GM12878 (cell line): ENCODE results near the gene C19orf12. TPM values are rescaled to one million over a fixed set of nuclear protein-coding genes. Genes with fewer than 3 reads are reported as not detected.
A peak's percentile ranks its signal among the peaks of the same experiment; 100 is the strongest.

Experiments
- BHLHE40 ChIP-seq, 2 experiments: fragments of 450-650 bp in 1 of 2; IDR thresholded peaks; 2 replicates each; pipeline ENCODE4 v1.6.1; 2011 to 2017; ENCODE audit warnings: low read depth in 2 of 2, borderline replicate concordance in 1 of 2, improper control_type of control experiment in 1 of 2, low read length in 1 of 2, mild to moderate bottlenecking in 1 of 2
- BRCA1 ChIP-seq: IDR thresholded peaks from 2 replicates; pipeline ENCODE4 v1.6.1; 2011; ENCODE audit warnings: low read depth, low read length, improper control_type of control experiment
- E2F8 ChIP-seq: fragments of 450-650 bp; IDR thresholded peaks from 2 replicates; pipeline ENCODE4 v1.6.1; 2018; ENCODE audit warnings: mild to moderate bottlenecking, low read depth, moderate library complexity; ENCODE audit not compliant: partially characterized antibody
- EED ChIP-seq: sonication (generic); IDR thresholded peaks from 2 replicates; pipeline ENCODE4 v1.6.1; 2016; ENCODE audit warnings: antibody characterized with exemption, low read depth
- MEF2B ChIP-seq: fragments of 450-650 bp; IDR thresholded peaks from 2 replicates; pipeline ENCODE4 v1.6.1; 2018; ENCODE audit warnings: mild to moderate bottlenecking, moderate library complexity; ENCODE audit not compliant: partially characterized antibody, poor library complexity, severe bottlenecking
- RAD21 ChIP-seq: IDR thresholded peaks from 2 replicates; pipeline ENCODE4 v1.6.1; 2011; ENCODE audit warnings: mild to moderate bottlenecking, low read depth, low read length, moderate library complexity; ENCODE audit not compliant: insufficient read depth
- SMAD1 ChIP-seq: fragments of 450-650 bp; IDR thresholded peaks from 2 replicates; pipeline ENCODE4 v1.6.1; 2018; ENCODE audit warnings: mild to moderate bottlenecking, low read depth; ENCODE audit not compliant: partially characterized antibody
- SMAD5 ChIP-seq: IDR thresholded peaks from 2 replicates; pipeline ENCODE4 v1.6.1; 2016; ENCODE audit warnings: antibody characterized with exemption, low read depth
- TARDBP ChIP-seq: IDR thresholded peaks from 2 replicates; pipeline ENCODE4 v1.6.1; 2016; ENCODE audit warnings: borderline replicate concordance
- ZNF24 ChIP-seq: fragments of 450-650 bp; IDR thresholded peaks from 2 replicates; pipeline ENCODE4 v1.6.1; 2017; ENCODE audit warnings: antibody characterized with exemption, mild to moderate bottlenecking
- polyA plus RNA-seq, 11 experiments: library from polyadenylated mRNA; depleted of rRNA in 4 of 11; unstranded in 6 of 11; stranded (reverse) in 5 of 11; fragments of >200 nt; fragmentation: Nextera tagmentation in 4 of 11; fragmentation: Illumina TruSeq in 1 of 11; extraction: Ambion mirVana in 4 of 11; extraction: Trizol in 1 of 11; gene quantifications; 1 replicate in 1 of 11; 2 replicates in 10 of 11; pipeline versions ENCODE4 v1.2.1 to v1.2.3, GENCODE V29; 2011 to 2016; ENCODE audit warnings: inconsistent platforms in 2 of 11, missing spikeins in 2 of 11, low read depth in 1 of 11
- total RNA-seq, 4 experiments: library from RNA; depleted of rRNA in 3 of 4; stranded (reverse); fragments of >200 nt in 3 of 4; fragmentation: Illumina TruSeq in 1 of 4; extraction: Trizol in 1 of 4; gene quantifications; 2 replicates each; pipeline versions ENCODE4 v1.2.1 to v1.2.3, GENCODE V29; 2013 to 2021
- TF ChIP-seq, protein P1 (sequence below): fragments of 450-650 bp; conservative IDR thresholded peaks from 2 replicates; pipeline ENCODE4 v1.6.1; 2017; ENCODE audit warnings: mild to moderate bottlenecking, moderate library complexity
- TF ChIP-seq, protein P2 (sequence below): IDR thresholded peaks from 2 replicates; pipeline ENCODE4 v1.6.1; 2011; ENCODE audit warnings: low read depth, low read length, improper control_type of control experiment, borderline replicate concordance
- TF ChIP-seq, protein P3 (sequence below): fragments of 450-650 bp; IDR thresholded peaks from 2 replicates; pipeline ENCODE4 v1.6.1; 2016; ENCODE audit warnings: mild to moderate bottlenecking, moderate library complexity, borderline replicate concordance

C19orf12 gene
- total and polyA plus RNA-seq, 10 of the 15 experiments (the other 5 are each of a cell fraction or from before 2014, with no cell fraction given) = 2.3 to 23.5 (median 20.3) TPM

- TF ChIP-seq, protein P1, sequence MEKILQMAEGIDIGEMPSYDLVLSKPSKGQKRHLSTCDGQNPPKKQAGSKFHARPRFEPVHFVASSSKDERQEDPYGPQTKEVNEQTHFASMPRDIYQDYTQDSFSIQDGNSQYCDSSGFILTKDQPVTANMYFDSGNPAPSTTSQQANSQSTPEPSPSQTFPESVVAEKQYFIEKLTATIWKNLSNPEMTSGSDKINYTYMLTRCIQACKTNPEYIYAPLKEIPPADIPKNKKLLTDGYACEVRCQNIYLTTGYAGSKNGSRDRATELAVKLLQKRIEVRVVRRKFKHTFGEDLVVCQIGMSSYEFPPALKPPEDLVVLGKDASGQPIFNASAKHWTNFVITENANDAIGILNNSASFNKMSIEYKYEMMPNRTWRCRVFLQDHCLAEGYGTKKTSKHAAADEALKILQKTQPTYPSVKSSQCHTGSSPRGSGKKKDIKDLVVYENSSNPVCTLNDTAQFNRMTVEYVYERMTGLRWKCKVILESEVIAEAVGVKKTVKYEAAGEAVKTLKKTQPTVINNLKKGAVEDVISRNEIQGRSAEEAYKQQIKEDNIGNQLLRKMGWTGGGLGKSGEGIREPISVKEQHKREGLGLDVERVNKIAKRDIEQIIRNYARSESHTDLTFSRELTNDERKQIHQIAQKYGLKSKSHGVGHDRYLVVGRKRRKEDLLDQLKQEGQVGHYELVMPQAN = peak; percentile 56; the same call in 1 of the 2 replicates
- TF ChIP-seq SMAD5 = no peak
- TF ChIP-seq, protein P2, sequence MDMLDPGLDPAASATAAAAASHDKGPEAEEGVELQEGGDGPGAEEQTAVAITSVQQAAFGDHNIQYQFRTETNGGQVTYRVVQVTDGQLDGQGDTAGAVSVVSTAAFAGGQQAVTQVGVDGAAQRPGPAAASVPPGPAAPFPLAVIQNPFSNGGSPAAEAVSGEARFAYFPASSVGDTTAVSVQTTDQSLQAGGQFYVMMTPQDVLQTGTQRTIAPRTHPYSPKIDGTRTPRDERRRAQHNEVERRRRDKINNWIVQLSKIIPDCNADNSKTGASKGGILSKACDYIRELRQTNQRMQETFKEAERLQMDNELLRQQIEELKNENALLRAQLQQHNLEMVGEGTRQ = no peak
- peak; percentile 51; the same call in 1 of the 2 replicates for TF ChIP-seq RAD21
- TF ChIP-seq TARDBP = no peak
- TF ChIP-seq SMAD1 = no peak
- TF ChIP-seq E2F8 = no peak
- TF ChIP-seq MEF2B = peak; percentile 6
- TF ChIP-seq BRCA1 = no peak
- no peak for TF ChIP-seq EED
- TF ChIP-seq, protein P3, sequence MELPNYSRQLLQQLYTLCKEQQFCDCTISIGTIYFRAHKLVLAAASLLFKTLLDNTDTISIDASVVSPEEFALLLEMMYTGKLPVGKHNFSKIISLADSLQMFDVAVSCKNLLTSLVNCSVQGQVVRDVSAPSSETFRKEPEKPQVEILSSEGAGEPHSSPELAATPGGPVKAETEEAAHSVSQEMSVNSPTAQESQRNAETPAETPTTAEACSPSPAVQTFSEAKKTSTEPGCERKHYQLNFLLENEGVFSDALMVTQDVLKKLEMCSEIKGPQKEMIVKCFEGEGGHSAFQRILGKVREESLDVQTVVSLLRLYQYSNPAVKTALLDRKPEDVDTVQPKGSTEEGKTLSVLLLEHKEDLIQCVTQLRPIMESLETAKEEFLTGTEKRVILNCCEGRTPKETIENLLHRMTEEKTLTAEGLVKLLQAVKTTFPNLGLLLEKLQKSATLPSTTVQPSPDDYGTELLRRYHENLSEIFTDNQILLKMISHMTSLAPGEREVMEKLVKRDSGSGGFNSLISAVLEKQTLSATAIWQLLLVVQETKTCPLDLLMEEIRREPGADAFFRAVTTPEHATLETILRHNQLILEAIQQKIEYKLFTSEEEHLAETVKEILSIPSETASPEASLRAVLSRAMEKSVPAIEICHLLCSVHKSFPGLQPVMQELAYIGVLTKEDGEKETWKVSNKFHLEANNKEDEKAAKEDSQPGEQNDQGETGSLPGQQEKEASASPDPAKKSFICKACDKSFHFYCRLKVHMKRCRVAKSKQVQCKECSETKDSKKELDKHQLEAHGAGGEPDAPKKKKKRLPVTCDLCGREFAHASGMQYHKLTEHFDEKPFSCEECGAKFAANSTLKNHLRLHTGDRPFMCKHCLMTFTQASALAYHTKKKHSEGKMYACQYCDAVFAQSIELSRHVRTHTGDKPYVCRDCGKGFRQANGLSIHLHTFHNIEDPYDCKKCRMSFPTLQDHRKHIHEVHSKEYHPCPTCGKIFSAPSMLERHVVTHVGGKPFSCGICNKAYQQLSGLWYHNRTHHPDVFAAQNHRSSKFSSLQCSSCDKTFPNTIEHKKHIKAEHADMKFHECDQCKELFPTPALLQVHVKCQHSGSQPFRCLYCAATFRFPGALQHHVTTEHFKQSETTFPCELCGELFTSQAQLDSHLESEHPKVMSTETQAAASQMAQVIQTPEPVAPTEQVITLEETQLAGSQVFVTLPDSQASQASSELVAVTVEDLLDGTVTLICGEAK = no peak
- TF ChIP-seq ZNF24 = no peak
- peak; percentile 56 to 80; a peak in 3 of 4 replicates for TF ChIP-seq BHLHE40 (IDR thresholded peaks at IDR 0.05; ENCODE audit: borderline replicate concordance in 1 of 2, low read depth in 2 of 2, low read length in 1 of 2)
Measured at GRCh38 chr19:29665215-29665825, 49.7 kb downstream of the C19orf12 start, which contains the start of gene PLEKHF1 (continued).
